ENCODE measurements around the gene NUP93. TPM values are rescaled to one million over a fixed set of nuclear protein-coding genes. Genes with fewer than 3 reads are reported as not detected.

Gene NUP93
- total and polyA plus RNA-seq, 5 experiments from 2014 or later, result 66.6 to 104 (median 82.5) TPM

GRCh38 chr16:56773532-56773931 is 43.6 kb downstream of the NUP93 start:
- Mint-ChIP-seq H3K4me3 (no peak overlapping the region), H3K27ac (peak overlapping the region in 1 of 10 donors; percentile 13), H3K36me3 (peaks cover 0 to 8% (median 0%) of the 10 kb centered on the region in 3 donors), H3K9me3 (no peaks in the 10 kb centered on the region), H3K4me1 (peaks cover 32 to 54% (median 37%) of the 10 kb centered on the region in 4 donors), H3K27me3 (no peaks in the 10 kb centered on the region)
- POLR2A ChIA-PET, result no interaction called here
- ATAC-seq, result no peak
- DNase-seq, result no peak

GRCh38 chr16:56774016-56774680 is 44.2 kb downstream of the NUP93 start:
- POLR2A ChIA-PET, result no interaction called here
- Mint-ChIP-seq H3K9me3 (no peaks in the 10 kb centered on the region), H3K36me3 (peaks cover 0 to 8% (median 0%) of the 10 kb centered on the region in 3 donors), H3K27ac (peak overlapping the region in 1 of 10 donors; percentile 5), H3K4me1 (peaks cover 31 to 54% (median 37%) of the 10 kb centered on the region in 4 donors), H3K27me3 (no peaks in the 10 kb centered on the region), H3K4me3 (no peak overlapping the region)
- DNase-seq (no peak), ATAC-seq (no peak)

- Mint-ChIP-seq H3K27ac (no peak overlapping the region), H3K4me1 (peaks cover 32 to 51% (median 41%) of the 10 kb centered on the region in 4 donors), H3K4me3 (no peak overlapping the region), H3K27me3 (no peaks in the 10 kb centered on the region), H3K36me3 (peaks cover 0 to 8% (median 0%) of the 10 kb centered on the region in 3 donors), H3K9me3 (no peaks in the 10 kb centered on the region)
- ATAC-seq (no peak), DNase-seq (no peak)
- POLR2A ChIA-PET, result interaction anchor here (0.7 kb wide), 1 partner anchor 917 kb away, joined by 4 read pairs; no protein-coding TSS in a partner anchor
These were observed 45.2 kb downstream of the NUP93 start for GRCh38 chr16:56775162-56775561.

GRCh38 chr16:56776562-56776961 is 46.6 kb downstream of the NUP93 start:
- no peaks in the 10 kb centered on the region for H3K27me3 Mint-ChIP-seq
- H3K27ac Mint-ChIP-seq, result peak overlapping the region in 1 of 10 donors; percentile 25
- POLR2A ChIA-PET, result no interaction called here
- no peaks in the 10 kb centered on the region for H3K9me3 Mint-ChIP-seq
- peaks cover 0 to 8% (median 0%) of the 10 kb centered on the region in 3 donors for H3K36me3 Mint-ChIP-seq
- no peak for ATAC-seq
- H3K4me3 Mint-ChIP-seq, result no peak overlapping the region
- DNase-seq, result no peak
- peaks cover 30 to 51% (median 39%) of the 10 kb centered on the region in 4 donors for H3K4me1 Mint-ChIP-seq

- H3K36me3 Mint-ChIP-seq, result peaks cover 0 to 10% (median 0%) of the 10 kb centered on the region in 3 donors
- DNase-seq (no peak), ATAC-seq (no peak)
- peak overlapping the region in 2 of 10 donors; percentile 25 to 34 for H3K27ac Mint-ChIP-seq
- POLR2A ChIA-PET, result interaction anchor here (0.6 kb wide), 1 partner anchor 17 kb away, joined by 5 read pairs; no protein-coding TSS in a partner anchor
- H3K4me3 Mint-ChIP-seq, result no peak overlapping the region
- H3K9me3 Mint-ChIP-seq, result no peaks in the 10 kb centered on the region
- H3K27me3 Mint-ChIP-seq, result no peaks in the 10 kb centered on the region
- H3K4me1 Mint-ChIP-seq, result peaks cover 30 to 51% (median 38%) of the 10 kb centered on the region in 4 donors
These were observed 47.1 kb downstream of the NUP93 start for GRCh38 chr16:56777001-56777400.

GRCh38 chr16:56777482-56777881 is 47.6 kb downstream of the NUP93 start:
- DNase-seq, result no peak
- Mint-ChIP-seq H3K27me3 (no peaks in the 10 kb centered on the region), H3K36me3 (peaks cover 0 to 8% (median 0%) of the 10 kb centered on the region in 3 donors), H3K27ac (peak overlapping the region in 1 of 10 donors; percentile 34), H3K9me3 (no peaks in the 10 kb centered on the region), H3K4me1 (peaks cover 29 to 48% (median 34%) of the 10 kb centered on the region in 4 donors), H3K4me3 (no peak overlapping the region)
- no peak for ATAC-seq
- POLR2A ChIA-PET, result interaction anchor here (0.6 kb wide), 1 partner anchor 17 kb away, joined by 5 read pairs; no protein-coding TSS in a partner anchor

- ATAC-seq (no peak), DNase-seq (no peak)
- POLR2A ChIA-PET, result interaction anchor here (1.0 kb wide), 1 partner anchor 152 kb away, joined by 3 read pairs; no protein-coding TSS in a partner anchor
- H3K9me3 Mint-ChIP-seq, result no peaks in the 10 kb centered on the region
- H3K36me3 Mint-ChIP-seq, result peaks cover 0 to 2% (median 0%) of the 10 kb centered on the region in 3 donors
- no peak overlapping the region for H3K27ac Mint-ChIP-seq
- H3K4me3 Mint-ChIP-seq, result no peak overlapping the region
- peaks cover 25 to 45% (median 27%) of the 10 kb centered on the region in 4 donors for H3K4me1 Mint-ChIP-seq
- no peaks in the 10 kb centered on the region for H3K27me3 Mint-ChIP-seq
These were observed 50.0 kb downstream of the NUP93 start for GRCh38 chr16:56779906-56780305.

- no peak overlapping the region for H3K4me3 Mint-ChIP-seq
- peaks cover 0 to 2% (median 0%) of the 10 kb centered on the region in 3 donors for H3K36me3 Mint-ChIP-seq
- ATAC-seq (no peak), DNase-seq (no peak)
- POLR2A ChIA-PET, result interaction anchor here (0.7 kb wide), 1 partner anchor 257 kb away, joined by 3 read pairs; no protein-coding TSS in a partner anchor
- peaks cover 23 to 45% (median 27%) of the 10 kb centered on the region in 4 donors for H3K4me1 Mint-ChIP-seq
- no peaks in the 10 kb centered on the region for H3K9me3 Mint-ChIP-seq
- peak overlapping the region in 1 of 10 donors; percentile 56 for H3K27ac Mint-ChIP-seq
- no peaks in the 10 kb centered on the region for H3K27me3 Mint-ChIP-seq
These were observed 50.7 kb downstream of the NUP93 start for GRCh38 chr16:56780646-56781045.

- DNase-seq (no peak), ATAC-seq (no peak)
- Mint-ChIP-seq H3K4me3 (no peak overlapping the region), H3K27ac (no peak overlapping the region), H3K9me3 (no peaks in the 10 kb centered on the region), H3K4me1 (peaks cover 23 to 45% (median 27%) of the 10 kb centered on the region in 4 donors), H3K36me3 (peaks cover 0 to 2% (median 0%) of the 10 kb centered on the region in 3 donors), H3K27me3 (no peaks in the 10 kb centered on the region)
- POLR2A ChIA-PET, result interaction anchor here (0.6 kb wide), 1 partner anchor 51 kb away, joined by 3 read pairs; no protein-coding TSS in a partner anchor
These were observed 51.6 kb downstream of the NUP93 start for GRCh38 chr16:56781528-56781961.

- Mint-ChIP-seq H3K36me3 (peaks cover 0 to 4% (median 0%) of the 10 kb centered on the region in 3 donors), H3K4me1 (peaks cover 18 to 39% (median 22%) of the 10 kb centered on the region in 4 donors)
- ATAC-seq, result no peak
These were observed 53.4 kb downstream of the NUP93 start for GRCh38 chr16:56783344-56783743.

GRCh38 chr16:56785317-56785716 is 55.4 kb downstream of the NUP93 start:
- POLR2A ChIA-PET, result no interaction called here
- H3K27ac Mint-ChIP-seq, result no peak overlapping the region

More at GRCh38 chr16:56783344-56783743, 53.4 kb downstream of the NUP93 start:
- Mint-ChIP-seq H3K27ac (no peak overlapping the region), H3K4me3 (no peak overlapping the region), H3K27me3 (no peaks in the 10 kb centered on the region), H3K9me3 (no peaks in the 10 kb centered on the region)
- no peak for DNase-seq
- POLR2A ChIA-PET, result no interaction called here

GRCh38 chr16:56787167-56787566 is 57.2 kb downstream of the NUP93 start:
- DNase-seq (no peak), ATAC-seq (no peak)
- H3K27ac Mint-ChIP-seq, result peak overlapping the region in 2 of 10 donors; percentile 3 to 6
- peaks cover 0 to 1% (median 0%) of the 10 kb centered on the region in 5 donors for H3K27me3 Mint-ChIP-seq
- H3K9me3 Mint-ChIP-seq, result no peaks in the 10 kb centered on the region
- peaks cover 0 to 8% (median 2%) of the 10 kb centered on the region in 4 donors for H3K4me1 Mint-ChIP-seq
- H3K36me3 Mint-ChIP-seq, result peaks cover 0 to 2% (median 0%) of the 10 kb centered on the region in 3 donors
- H3K4me3 Mint-ChIP-seq, result no peak overlapping the region
- POLR2A ChIA-PET, result interaction anchor here (1.0 kb wide), 1 partner anchor 78 kb away, joined by 3 read pairs; no protein-coding TSS in a partner anchor

More at GRCh38 chr16:56785317-56785716, 55.4 kb downstream of the NUP93 start:
- ATAC-seq (no peak), DNase-seq (no peak)
- no peaks in the 10 kb centered on the region for H3K9me3 Mint-ChIP-seq
- H3K27me3 Mint-ChIP-seq, result no peaks in the 10 kb centered on the region
- H3K36me3 Mint-ChIP-seq, result peaks cover 0 to 4% (median 0%) of the 10 kb centered on the region in 3 donors
- H3K4me1 Mint-ChIP-seq, result peaks cover 9 to 25% (median 11%) of the 10 kb centered on the region in 4 donors
- no peak overlapping the region for H3K4me3 Mint-ChIP-seq

GRCh38 chr16:56788435-56788834 is 58.5 kb downstream of the NUP93 start:
- ATAC-seq (no peak), DNase-seq (no peak)
- Mint-ChIP-seq H3K27me3 (peaks cover 0 to 2% (median 0%) of the 10 kb centered on the region in 5 donors), H3K9me3 (no peaks in the 10 kb centered on the region), H3K36me3 (peaks cover 0 to 2% (median 0%) of the 10 kb centered on the region in 3 donors), H3K27ac (no peak overlapping the region), H3K4me3 (no peak overlapping the region), H3K4me1 (peaks cover 0 to 9% (median 0%) of the 10 kb centered on the region in 4 donors)
- POLR2A ChIA-PET, result interaction anchor here (0.6 kb wide), 1 partner anchor 657 kb away, joined by 5 read pairs; no protein-coding TSS in a partner anchor

All from naive thymus-derived CD8-positive, alpha-beta T cell (primary cell).